Measurements from ENCODE around the gene SMO.
"Not testable (repeated sequence)": the region's sequence is repeated elsewhere in the genome, so short reads cannot be mapped to it uniquely, and the experiment has no call there.

SMO gene

GRCh38 chr7:129209067-129209926 lies 20.9 kb downstream of the SMO start:
- DNase-seq (ENCODE audit: low read depth), result no peak

GRCh38 chr7:129210256-129210988 lies 22.0 kb downstream of the SMO start:
- peak; percentile 41 for DNase-seq (ENCODE audit: low read depth)

- DNase-seq (ENCODE audit: low read depth), result no peak
Measured at GRCh38 chr7:129210989-129211312, 22.5 kb downstream of the SMO start.

GRCh38 chr7:129212126-129212525 lies 23.7 kb downstream of the SMO start:
- DNase-seq (ENCODE audit: low read depth), result no peak

GRCh38 chr7:129212596-129212995 lies 24.2 kb downstream of the SMO start:
- DNase-seq (ENCODE audit: low read depth), result no peak

GRCh38 chr7:129213828-129214227 lies 25.4 kb downstream of the SMO start:
- no peak for DNase-seq (ENCODE audit: low read depth)

- DNase-seq (ENCODE audit: low read depth), result not testable (repeated sequence)
Measured at GRCh38 chr7:129215691-129216090, 27.3 kb downstream of the SMO start.

GRCh38 chr7:129216101-129216715 lies 27.8 kb downstream of the SMO start:
- DNase-seq (ENCODE audit: low read depth), result not testable (repeated sequence)

- DNase-seq (ENCODE audit: low read depth), result not testable (repeated sequence)
Measured at GRCh38 chr7:129216821-129217416, 28.5 kb downstream of the SMO start.

- DNase-seq (ENCODE audit: low read depth), result peak; percentile 72
Measured at GRCh38 chr7:129218514-129219062, 30.2 kb downstream of the SMO start.

- not testable (repeated sequence) for DNase-seq (ENCODE audit: low read depth)
Measured at GRCh38 chr7:129219166-129219565, 30.7 kb downstream of the SMO start.

GRCh38 chr7:129222064-129222463 lies 33.6 kb downstream of the SMO start:
- no peak for DNase-seq (ENCODE audit: low read depth)

GRCh38 chr7:129224251-129225205 lies 36.1 kb downstream of the SMO start, which contains the start of gene AHCYL2:
Gene AHCYL2, plus strand, starts transcription at chr7:129225030.
- DNase-seq (ENCODE audit: low read depth), result peak; percentile 92

GRCh38 chr7:129225206-129225930 lies 36.9 kb downstream of the SMO start:
- DNase-seq (ENCODE audit: low read depth), result peak; percentile 13

GRCh38 chr7:129225931-129226572 lies 37.6 kb downstream of the SMO start:
- DNase-seq (ENCODE audit: low read depth), result no peak

GRCh38 chr7:129227646-129228578 lies 39.5 kb downstream of the SMO start:
- DNase-seq (ENCODE audit: low read depth), result no peak

GRCh38 chr7:129228633-129229032 lies 40.2 kb downstream of the SMO start:
- DNase-seq (ENCODE audit: low read depth), result no peak

GRCh38 chr7:129231666-129232065 lies 43.2 kb downstream of the SMO start:
- no peak for DNase-seq (ENCODE audit: low read depth)

GRCh38 chr7:129238546-129238945 lies 50.1 kb downstream of the SMO start:
- DNase-seq (ENCODE audit: low read depth), result no peak

Data from stimulated activated CD8-positive, alpha-beta memory T cell treated with anti-CD3 and anti-CD28 coated beads, Interleukin-15, amount 100 ng/mL, for 1 hour (primary cell).